GM10266 (cell line): ENCODE data around the gene BMPR1A.
"Not testable (repeated sequence)": the region's sequence is repeated elsewhere in the genome, so short reads cannot be mapped to it uniquely, and the experiment has no call there.

ENCODE experiments used
- DNase-seq: peaks from one replicate; pipeline ENCODE4 v3.0.0; 2012; ENCODE audit errors: extremely low spot score
- TF ChIP-seq, protein P1 (sequence below): IDR thresholded peaks from 2 replicates; pipeline ENCODE4 v1.5.1; 2012; ENCODE audit warnings: mild to moderate bottlenecking, low read depth; ENCODE audit not compliant: control insufficient read depth, insufficient read depth; ENCODE audit errors: missing control alignments

The BMPR1A gene

DNA sequence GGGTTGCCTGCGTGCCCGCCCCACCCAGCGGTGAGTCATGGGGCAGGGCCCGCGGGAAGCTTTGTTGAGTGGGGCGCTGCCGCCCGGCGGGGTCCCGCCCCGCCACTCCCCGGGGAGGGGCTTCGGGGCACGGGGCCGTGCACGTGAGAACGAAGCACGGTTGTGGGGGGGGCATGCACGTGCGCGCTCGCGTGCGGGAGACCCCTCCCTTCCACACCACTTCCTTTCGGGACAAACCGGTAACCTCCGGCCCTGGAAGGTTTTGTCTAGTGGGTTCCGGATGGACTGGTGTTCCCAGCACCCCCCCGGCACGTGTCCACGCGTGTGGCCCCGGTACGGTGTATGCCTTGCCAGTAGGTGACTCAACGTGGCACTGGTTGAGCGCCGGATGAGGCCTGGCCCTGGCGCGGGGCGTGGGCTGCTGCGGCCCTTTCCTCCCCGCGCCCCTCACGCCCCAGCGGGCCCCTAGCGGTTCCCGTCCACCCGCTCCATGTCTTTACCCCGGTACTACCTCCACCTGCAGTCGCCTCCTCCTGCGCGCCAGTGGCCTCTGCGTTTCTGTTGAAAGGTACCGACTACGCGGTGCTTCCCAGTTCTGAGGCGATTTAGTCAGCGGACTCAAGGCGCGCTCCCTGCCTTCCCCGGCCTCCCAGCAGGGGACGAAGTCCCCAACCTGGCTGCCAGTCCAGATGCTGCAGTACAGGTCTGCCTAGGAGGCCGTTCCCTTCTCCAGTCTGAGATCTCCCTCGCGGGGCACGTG is 215.0 kb downstream of the BMPR1A start:
- TF ChIP-seq, protein P1, sequence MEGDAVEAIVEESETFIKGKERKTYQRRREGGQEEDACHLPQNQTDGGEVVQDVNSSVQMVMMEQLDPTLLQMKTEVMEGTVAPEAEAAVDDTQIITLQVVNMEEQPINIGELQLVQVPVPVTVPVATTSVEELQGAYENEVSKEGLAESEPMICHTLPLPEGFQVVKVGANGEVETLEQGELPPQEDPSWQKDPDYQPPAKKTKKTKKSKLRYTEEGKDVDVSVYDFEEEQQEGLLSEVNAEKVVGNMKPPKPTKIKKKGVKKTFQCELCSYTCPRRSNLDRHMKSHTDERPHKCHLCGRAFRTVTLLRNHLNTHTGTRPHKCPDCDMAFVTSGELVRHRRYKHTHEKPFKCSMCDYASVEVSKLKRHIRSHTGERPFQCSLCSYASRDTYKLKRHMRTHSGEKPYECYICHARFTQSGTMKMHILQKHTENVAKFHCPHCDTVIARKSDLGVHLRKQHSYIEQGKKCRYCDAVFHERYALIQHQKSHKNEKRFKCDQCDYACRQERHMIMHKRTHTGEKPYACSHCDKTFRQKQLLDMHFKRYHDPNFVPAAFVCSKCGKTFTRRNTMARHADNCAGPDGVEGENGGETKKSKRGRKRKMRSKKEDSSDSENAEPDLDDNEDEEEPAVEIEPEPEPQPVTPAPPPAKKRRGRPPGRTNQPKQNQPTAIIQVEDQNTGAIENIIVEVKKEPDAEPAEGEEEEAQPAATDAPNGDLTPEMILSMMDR: no peak
- peak; percentile 91 for DNase-seq

- DNase-seq: no peak
- TF ChIP-seq, protein P1: no peak
These were observed 216.4 kb downstream of the BMPR1A start for GRCh38 chr10:86972613-86973380.

DNA sequence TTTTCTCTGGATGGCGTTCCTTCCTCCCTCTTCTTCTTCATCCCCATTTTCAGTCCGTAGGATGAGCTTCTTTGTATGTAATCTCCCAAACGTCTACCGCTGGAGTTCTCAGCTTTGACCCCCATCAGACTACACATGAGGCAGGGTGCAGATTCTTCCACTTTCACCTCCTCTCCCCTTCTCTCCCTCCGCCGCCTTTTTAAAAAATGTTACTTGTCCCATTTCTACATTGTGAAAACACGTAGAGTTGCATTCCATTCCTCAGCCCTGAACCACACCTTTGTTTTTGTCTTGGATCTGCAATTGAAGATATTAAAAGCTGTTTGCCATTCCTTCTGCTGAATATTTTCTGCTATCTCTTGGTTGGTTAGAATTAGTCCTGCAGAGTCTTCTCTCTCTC is 218.1 kb downstream of the BMPR1A start:
- no peak for DNase-seq
- TF ChIP-seq, protein P1: no peak

DNA sequence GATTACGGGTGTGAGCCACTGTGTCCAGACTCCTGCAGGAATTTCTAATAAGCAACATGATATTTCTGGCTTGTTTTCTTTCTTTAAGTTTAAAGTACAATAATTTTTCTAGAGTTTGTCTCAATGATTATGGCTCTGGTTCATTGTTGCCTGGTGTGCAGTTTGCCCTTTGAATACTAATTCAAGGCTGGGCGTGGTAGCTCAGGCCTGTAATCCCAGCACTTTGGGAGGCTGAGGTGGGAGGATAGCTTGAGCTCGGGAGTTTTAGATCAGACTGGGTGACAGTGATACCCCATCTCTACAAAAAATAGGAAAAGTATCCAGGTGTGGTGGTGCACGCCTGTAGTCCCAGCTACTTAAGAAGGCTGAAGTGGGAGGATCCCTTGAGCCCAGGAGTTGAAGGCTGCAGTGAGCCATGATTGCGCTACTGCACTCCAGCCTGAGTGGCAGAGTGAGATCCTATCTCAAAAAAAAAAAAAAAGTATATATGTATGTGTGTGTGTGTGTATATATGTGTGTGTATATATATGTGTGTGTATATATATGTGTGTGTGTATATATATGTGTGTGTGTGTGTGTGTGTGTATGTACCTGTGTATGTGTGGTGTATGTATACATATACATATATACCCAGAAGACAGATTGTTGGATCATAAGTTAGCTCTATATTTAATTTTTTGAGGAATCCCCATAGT is 220.1 kb downstream of the BMPR1A start:
- TF ChIP-seq, protein P1: no peak
- no peak for DNase-seq

DNA sequence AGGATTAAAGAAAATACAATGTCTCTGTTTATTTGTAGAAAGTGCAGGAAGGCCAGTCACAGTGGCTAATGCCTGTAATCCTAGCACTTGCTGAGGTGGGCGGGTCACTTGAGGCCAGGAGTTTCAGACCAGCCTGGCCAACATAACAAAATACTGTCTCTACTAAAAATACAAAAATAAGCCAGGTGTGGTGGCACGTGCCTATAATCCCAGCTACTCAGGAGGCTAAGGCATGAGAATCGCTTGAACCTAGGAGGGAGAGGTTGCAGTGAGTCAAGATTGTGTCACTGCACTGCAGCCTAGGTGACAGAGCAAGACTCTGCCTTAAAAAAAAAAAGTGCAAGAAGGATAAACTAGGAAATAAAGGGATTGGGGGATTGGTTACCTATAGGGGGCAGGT is 222.0 kb downstream of the BMPR1A start:
- DNase-seq: not testable (repeated sequence)

GRCh38 chr10:86979296-86979818 is 222.9 kb downstream of the BMPR1A start:
- TF ChIP-seq, protein P1: no peak
- no peak for DNase-seq

DNA sequence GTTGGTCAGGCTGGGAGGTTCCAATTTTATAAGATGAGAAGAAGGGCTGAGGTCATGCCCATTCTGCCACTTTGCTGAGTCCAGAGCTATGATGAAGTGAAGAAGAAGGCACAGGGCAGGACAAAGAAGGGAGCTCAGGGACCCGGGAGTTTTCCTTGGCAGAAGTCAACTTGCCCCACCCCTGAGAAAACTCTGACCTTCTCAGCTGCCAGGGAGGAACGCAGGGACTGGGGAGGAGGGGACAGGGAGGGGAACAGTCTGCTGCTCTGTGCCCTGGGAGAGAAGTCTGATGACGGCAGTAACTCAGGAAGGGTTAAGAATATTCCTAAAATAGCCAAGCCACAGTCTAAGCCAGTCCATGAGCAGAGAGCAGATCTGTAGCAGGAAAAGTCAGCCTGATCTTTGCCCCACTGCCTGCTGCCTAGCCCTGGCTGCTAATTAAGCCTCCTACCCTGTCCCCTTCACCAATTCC is 223.6 kb downstream of the BMPR1A start:
- TF ChIP-seq, protein P1: no peak
- no peak for DNase-seq

DNA sequence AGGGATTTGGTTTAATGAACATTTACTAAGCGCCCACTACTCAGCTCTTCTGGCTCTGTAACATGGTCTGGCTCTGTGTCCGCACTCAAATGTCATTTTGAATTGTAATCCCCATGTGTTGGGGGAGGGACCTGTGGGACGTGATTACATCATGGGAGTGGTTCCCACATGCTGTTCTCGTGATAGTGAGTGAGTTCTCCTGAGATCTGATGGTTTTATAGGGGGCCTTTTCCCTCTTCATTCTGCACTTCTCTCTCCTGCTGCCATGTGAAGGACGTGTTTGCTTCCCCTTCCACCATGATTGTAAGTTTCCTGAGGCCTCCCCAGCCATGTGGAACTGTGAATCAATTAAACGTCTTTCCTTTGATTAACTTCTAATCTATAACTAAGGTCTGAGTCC is 224.6 kb downstream of the BMPR1A start:
- not testable (repeated sequence) for DNase-seq
